ENCODE measurements around the gene ANXA6.

ANXA6 gene

DNA sequence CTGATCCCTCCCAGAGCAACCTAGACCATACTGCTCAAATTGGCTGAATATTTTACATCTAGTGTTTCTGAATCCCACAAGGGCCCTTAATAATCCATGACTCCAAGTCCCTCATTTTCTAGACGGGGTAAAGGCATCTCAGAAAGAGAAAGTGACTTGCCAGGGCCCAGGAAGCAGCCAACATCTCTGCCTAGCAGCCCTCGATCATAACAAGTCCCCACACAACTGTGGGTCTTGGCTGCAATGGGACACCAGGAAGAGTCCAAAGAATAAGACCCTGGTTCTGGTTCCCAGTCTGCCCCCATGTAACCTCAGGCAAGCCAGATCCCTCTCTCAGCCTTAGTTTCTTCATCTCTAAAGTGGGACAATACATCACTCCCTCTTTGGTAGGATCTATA lies 6.3 kb downstream of the ANXA6 start:
- DNase-seq: no peak

DNA sequence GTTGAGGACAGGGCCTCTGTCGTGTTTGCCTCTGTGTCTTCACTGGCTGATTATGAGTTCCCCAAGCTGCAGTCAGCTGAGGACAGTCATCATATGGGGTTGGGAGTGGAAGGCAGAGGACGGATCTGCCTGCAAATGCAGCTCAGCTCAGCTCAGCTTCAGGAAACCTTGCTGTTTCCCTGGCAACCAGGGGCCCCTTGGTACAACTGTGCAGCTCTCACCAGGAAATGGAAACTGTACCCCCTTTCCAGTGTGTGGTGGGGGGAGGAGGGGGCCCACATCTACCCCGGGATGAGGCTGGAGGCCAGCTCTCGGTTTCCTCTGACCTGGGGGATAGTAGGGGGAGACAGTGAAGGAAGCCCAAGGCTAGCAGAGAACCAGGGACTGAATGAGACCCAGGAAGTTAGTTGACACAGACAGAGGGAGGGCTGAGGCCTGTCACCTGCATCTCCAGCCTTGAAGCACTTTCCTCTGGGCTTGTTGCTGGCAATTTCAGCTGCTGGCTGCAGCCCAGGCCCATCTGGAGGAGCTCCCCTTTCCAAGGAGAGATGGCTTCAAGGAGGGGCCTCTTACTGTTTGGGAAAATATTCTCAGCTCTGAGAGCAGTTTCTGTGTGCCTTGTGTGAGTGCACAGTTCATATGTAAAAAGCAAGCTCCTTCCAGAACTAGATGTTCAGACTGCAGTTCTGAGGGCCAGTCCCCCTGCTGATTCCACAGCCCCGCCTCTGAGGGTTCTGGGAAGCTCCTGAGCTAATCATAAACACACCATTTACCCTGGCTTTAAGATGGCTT lies 6.9 kb downstream of the ANXA6 start:
- DNase-seq: peak; percentile 68

GRCh38 chr5:151148583-151148982 lies 9.0 kb downstream of the ANXA6 start:
- DNase-seq: no peak

GRCh38 chr5:151147033-151147432 lies 10.5 kb downstream of the ANXA6 start:
- DNase-seq: no peak

- no peak for DNase-seq
Observed at GRCh38 chr5:151146061-151146460, 11.5 kb downstream of the ANXA6 start.

- DNase-seq: no peak
Observed at GRCh38 chr5:151144922-151145321, 12.7 kb downstream of the ANXA6 start.

- DNase-seq: no peak
Observed at GRCh38 chr5:151144275-151144674, 13.3 kb downstream of the ANXA6 start.

- DNase-seq: no peak
Observed at GRCh38 chr5:151143645-151144044, 13.9 kb downstream of the ANXA6 start.

- no peak for DNase-seq
Observed at GRCh38 chr5:151142933-151143332, 14.6 kb downstream of the ANXA6 start.

DNA sequence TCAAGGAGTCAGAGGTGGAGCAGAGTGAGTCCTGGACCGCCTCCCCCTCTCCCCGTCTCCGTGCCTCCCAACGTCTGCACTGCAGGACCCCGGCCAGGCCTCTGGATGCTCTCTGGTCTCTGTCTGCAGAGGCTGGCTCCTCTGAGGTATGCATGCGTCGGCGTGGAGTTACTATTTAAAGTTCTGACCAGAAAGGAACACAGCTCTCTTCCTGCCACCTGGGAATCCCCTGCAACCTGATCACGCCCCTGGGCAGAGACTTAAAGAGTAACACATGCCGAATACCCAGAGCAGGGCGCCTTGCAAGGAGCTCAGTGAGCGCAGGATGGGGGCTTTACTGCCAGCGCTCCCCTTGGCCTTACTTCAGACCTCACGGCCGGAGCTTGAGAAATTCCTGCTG lies 16.0 kb downstream of the ANXA6 start:
- DNase-seq: no peak

- DNase-seq: no peak
Observed at GRCh38 chr5:151140686-151141459, 16.7 kb downstream of the ANXA6 start.

GRCh38 chr5:151139646-151140045 lies 17.9 kb downstream of the ANXA6 start:
- DNase-seq: no peak

DNA sequence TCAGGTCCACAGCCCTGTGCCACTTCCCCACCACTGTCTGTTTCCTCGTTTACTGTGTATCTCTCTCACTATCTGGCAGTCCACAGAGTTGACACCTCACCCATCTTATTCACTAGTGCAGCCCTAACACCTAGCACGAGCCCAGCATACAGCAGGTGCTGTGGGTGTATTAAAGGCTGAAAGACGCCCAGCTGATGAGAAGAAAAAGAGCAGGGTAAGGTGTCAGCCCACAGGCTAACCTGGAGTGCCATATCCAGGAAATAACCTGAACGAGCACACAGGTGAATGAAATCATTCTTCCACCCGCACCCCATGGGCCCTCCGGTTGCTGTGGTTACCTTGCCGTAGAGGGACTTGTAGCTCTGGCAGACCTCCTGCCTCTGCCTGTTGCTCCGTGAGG lies 18.6 kb downstream of the ANXA6 start:
- DNase-seq: no peak

DNA sequence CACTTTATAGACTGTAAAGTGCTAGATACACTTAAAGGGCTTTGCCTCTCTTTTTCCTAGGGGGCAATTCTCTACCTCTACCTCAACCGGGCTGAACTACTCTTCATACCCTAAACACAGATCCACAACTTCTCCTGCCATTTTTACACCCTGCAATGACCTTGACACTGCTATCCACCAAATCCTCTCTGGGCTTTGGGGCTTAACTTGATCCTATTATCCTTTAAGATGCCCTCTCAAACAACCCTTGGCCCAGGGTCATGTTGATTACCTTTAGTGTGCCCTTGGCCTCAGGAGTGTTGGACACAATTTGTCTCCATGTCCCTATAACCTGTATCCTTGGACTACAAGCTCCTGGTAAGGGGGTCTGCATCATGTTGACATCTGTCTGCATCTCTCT lies 19.5 kb downstream of the ANXA6 start:
- no peak for DNase-seq

DNA sequence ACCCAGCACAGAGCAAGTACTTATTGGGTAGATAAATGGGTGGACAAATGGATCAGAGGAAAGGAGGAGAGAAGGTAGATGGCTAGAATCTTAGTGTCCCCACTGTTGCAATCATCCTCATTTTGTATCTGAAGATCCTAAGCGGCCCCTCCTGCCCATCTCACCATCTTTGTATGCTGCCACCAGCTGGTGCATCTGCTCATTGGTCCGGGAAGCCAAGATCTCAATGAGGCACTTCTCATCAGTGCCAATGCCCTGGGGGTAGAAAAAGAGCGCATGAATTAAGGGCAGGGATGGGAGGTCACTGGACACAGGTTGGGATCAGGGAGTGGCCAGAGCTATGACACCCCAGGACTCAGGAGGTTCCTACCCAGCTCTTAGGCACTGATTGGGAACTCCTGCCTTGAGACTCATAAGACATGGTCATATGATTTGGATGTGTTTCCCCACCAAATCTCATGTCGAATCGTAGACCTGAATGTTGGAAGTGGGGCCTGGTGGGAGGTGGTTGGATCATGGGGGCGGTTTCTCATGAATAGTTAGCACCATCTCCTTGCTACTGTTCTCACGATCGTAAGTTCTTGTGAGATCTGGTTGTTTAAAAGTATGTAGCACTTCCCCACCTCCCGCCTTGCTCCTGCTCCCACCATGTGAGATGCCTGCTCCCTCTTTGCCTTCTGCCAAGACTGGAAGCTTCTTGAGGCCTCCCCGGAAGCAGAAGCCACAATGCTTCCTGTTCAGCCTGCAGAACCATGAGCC lies 20.3 kb downstream of the ANXA6 start:
- DNase-seq: no peak

DNA sequence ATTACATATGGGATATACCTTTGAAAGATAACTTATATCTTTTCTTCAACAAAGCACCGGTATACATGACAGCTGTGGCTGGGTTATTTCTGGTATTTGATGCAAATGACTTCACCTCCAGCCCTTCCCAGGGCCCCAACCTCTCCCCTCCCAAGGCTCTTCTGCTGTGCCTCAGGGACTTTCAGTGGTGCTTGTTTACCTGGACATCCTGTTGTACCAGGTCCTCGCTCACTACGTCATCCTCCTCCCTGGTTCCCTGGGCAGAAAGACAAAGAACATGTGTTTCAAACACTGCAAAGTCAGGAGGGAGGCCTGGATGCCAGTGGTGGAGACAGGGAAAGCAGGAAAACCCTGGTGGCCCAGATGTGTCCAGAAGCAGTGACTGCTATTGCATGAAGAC lies 23.4 kb downstream of the ANXA6 start:
- DNase-seq: no peak

GRCh38 chr5:151132963-151133362 lies 24.6 kb downstream of the ANXA6 start:
- peak; percentile 94 for DNase-seq

GRCh38 chr5:151130922-151131891 lies 26.4 kb downstream of the ANXA6 start:
- no peak for DNase-seq

DNA sequence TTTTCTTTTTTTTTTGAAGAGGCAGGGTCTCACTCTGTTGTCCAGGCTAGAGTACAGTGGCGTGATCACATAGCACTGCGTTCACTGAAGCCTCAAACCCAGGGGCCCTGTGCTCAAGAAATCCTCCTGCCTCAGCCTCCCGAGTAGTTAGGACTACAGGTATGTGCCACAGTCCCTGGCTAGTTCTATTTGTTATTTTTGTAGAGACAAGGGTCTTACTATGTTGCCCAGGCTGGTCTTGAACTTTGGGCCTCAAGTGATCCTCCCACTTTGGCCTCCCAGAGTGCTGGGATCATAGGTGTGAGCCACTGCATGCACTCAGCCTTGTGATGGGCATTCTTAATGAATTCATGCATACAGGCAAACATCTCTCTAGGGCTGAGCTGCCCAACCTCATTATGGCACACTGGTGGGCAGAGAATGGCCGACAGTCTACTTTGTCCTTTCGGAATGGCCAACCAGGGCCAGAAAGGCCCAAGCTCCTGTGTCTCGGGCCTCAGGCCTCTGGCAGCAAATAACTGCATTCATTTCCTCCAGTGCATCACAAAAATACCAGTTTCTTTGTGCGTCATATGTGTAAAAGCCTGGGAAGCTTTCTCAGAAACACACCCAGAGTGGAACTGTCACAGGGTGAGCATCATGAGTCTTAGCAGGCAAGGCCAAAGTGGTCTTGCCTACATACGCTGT lies 27.2 kb downstream of the ANXA6 start:
- no peak for DNase-seq

GRCh38 chr5:151128817-151129216 lies 28.8 kb downstream of the ANXA6 start:
- DNase-seq: no peak

DNA sequence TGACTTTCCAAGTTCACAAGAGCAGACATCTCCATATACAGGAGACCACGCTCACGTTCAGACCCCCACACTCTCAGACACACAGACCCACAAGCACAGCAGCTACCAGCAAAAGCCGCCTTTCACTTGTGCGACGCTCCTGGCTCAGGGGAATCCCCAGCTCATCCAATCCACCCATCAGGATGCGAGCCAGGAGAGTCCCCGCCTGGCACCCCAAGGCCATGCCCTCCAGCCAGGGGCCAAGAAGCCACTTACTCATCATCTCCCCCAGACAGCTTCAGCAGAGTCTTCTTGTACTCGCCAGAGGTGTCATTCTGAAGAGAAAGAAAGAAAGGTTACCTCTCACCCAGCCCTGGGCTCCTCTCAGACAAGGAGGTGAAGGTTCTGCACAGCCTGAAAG lies 29.7 kb downstream of the ANXA6 start:
- DNase-seq: no peak

GRCh38 chr5:151126199-151126645 lies 31.4 kb downstream of the ANXA6 start:
- peak; percentile 61 for DNase-seq

Measured in MV-4-11 (cell line).